HEK293 (cell line): ENCODE data around the gene TPH2.

Experiments
- CTCF ChIA-PET: fragments of 350-600 bp; formaldehyde crosslinking; extraction: SDS; loops from one replicate; lab custom pipeline; 2021; ENCODE audit warnings: antibody characterized with exemption; lab: Yijun Ruan, JAX
- POLR2A ChIA-PET: fragments of 300-600 bp; formaldehyde crosslinking; extraction: SDS; loops from one replicate; lab custom pipeline; 2020; ENCODE audit warnings: antibody characterized with exemption, inconsistent platforms; lab: Yijun Ruan, JAX
- H3K27ac ChIP-seq: fragments of 200-500 bp; sonication (Bioruptor generic); 2 replicates; pipeline ENCODE4 v1.5.1; 2014; ENCODE audit warnings: low read depth, low read length, control low read depth, inconsistent platforms; ENCODE audit errors: extremely low read depth
- H3K36me3 ChIP-seq, 2 experiments: fragments of 200-500 bp in 1 of 2; sonication (Bioruptor generic) in 1 of 2; 1 replicate in 1 of 2; 2 replicates in 1 of 2; pipeline ENCODE4 v1.5.1; 2014 to 2017; ENCODE audit warnings: inconsistent platforms in 2 of 2, low read length in 2 of 2; ENCODE audit not compliant: control insufficient read depth in 2 of 2, insufficient read depth in 1 of 2
- H3K4me1 ChIP-seq: fragments of 200-500 bp; sonication (Bioruptor generic); 2 replicates; pipeline ENCODE4 v1.5.1; 2014; ENCODE audit warnings: mild to moderate bottlenecking, low read length, inconsistent platforms; ENCODE audit not compliant: control insufficient read depth, insufficient read depth
- H3K4me3 ChIP-seq: 2 replicates; pipeline ENCODE4 v1.5.1; 2011; ENCODE audit warnings: low read depth, mild to moderate bottlenecking, control low read depth, low read length, moderate library complexity
- H3K9me3 ChIP-seq: fragments of 200-500 bp; sonication (Bioruptor generic); 2 replicates; pipeline ENCODE4 v1.5.1; 2014; ENCODE audit warnings: low read depth, low read length, inconsistent platforms; ENCODE audit not compliant: control insufficient read depth, insufficient read depth
- BCL6B ChIP-seq: fragments of 450-650 bp; formaldehyde crosslinking; IDR thresholded peaks from 2 replicates; pipeline ENCODE4 v1.5.1; 2017; ENCODE audit warnings: missing biosample characterization, missing genetic modification characterization
- ELK4 ChIP-seq: IDR thresholded peaks from 2 replicates; pipeline ENCODE4 v1.6.1; 2011; ENCODE audit warnings: mild to moderate bottlenecking, low read depth, low read length, borderline replicate concordance
- INSM2 ChIP-seq: fragments of 450-650 bp; formaldehyde crosslinking; IDR thresholded peaks from 2 replicates; pipeline ENCODE4 v1.5.1; 2016; ENCODE audit warnings: missing biosample characterization, missing genetic modification characterization
- MZF1 ChIP-seq: fragments of 450-650 bp; formaldehyde crosslinking; IDR thresholded peaks from 2 replicates; pipeline ENCODE4 v1.5.1; 2017; ENCODE audit warnings: missing biosample characterization, missing genetic modification characterization, borderline replicate concordance
- SETDB1 ChIP-seq: IDR thresholded peaks from one replicate; pipeline ENCODE4 v1.6.1; 2017; ENCODE audit warnings: mild to moderate bottlenecking, low read length, moderate library complexity, mixed read lengths; ENCODE audit not compliant: insufficient read length
- SP2 ChIP-seq: fragments of 450-650 bp; formaldehyde crosslinking; IDR thresholded peaks from 2 replicates; pipeline ENCODE4 v1.5.1; 2016; ENCODE audit warnings: missing biosample characterization, missing genetic modification characterization
- YY1 ChIP-seq: fragments of 450-650 bp; formaldehyde crosslinking; IDR thresholded peaks from 2 replicates; pipeline ENCODE4 v1.5.1; 2018; ENCODE audit warnings: missing biosample characterization, missing genetic modification characterization
- ZBTB26 ChIP-seq: fragments of 450-650 bp; formaldehyde crosslinking; optimal IDR thresholded peaks from 2 replicates; pipeline ENCODE3; 2016; ENCODE audit warnings: missing biosample characterization, mild to moderate bottlenecking, missing genetic modification characterization
- ZBTB8A ChIP-seq: fragments of 450-650 bp; formaldehyde crosslinking; IDR thresholded peaks from 2 replicates; pipeline ENCODE4 v1.5.1; 2016; ENCODE audit warnings: missing biosample characterization, missing genetic modification characterization
- ZNF23 ChIP-seq: fragments of 450-650 bp; formaldehyde crosslinking; IDR thresholded peaks from 2 replicates; pipeline ENCODE4 v1.5.1; 2016; ENCODE audit warnings: missing biosample characterization, missing genetic modification characterization, borderline replicate concordance
- ZNF248 ChIP-seq: fragments of 450-650 bp; formaldehyde crosslinking; IDR thresholded peaks from 2 replicates; pipeline ENCODE4 v1.5.1; 2017; ENCODE audit warnings: missing biosample characterization, missing genetic modification characterization
- ZNF324 ChIP-seq: fragments of 450-650 bp; formaldehyde crosslinking; IDR thresholded peaks from 2 replicates; pipeline ENCODE4 v1.5.1; 2016; ENCODE audit warnings: missing biosample characterization, missing genetic modification characterization
- ZNF449 ChIP-seq: fragments of 450-650 bp; formaldehyde crosslinking; IDR thresholded peaks from 2 replicates; pipeline ENCODE4 v1.5.1; 2017; ENCODE audit warnings: missing biosample characterization, mild to moderate bottlenecking, missing genetic modification characterization, moderate library complexity
- ZNF510 ChIP-seq: fragments of 450-650 bp; formaldehyde crosslinking; IDR thresholded peaks from 2 replicates; pipeline ENCODE4 v1.5.1; 2018; ENCODE audit warnings: mild to moderate bottlenecking, missing genetic modification characterization, missing biosample characterization; ENCODE audit not compliant: insufficient replicate concordance
- ZNF513 ChIP-seq: fragments of 450-650 bp; IDR thresholded peaks from 2 replicates; pipeline ENCODE4 v1.5.1; 2018; ENCODE audit warnings: missing biosample characterization, missing genetic modification characterization
- ZNF514 ChIP-seq: fragments of 450-650 bp; formaldehyde crosslinking; IDR thresholded peaks from 2 replicates; pipeline ENCODE4 v1.5.1; 2016; ENCODE audit warnings: missing biosample characterization, missing genetic modification characterization
- ZNF580 ChIP-seq: fragments of 450-650 bp; formaldehyde crosslinking; IDR thresholded peaks from 2 replicates; pipeline ENCODE4 v1.5.1; 2016; ENCODE audit warnings: missing biosample characterization, missing genetic modification characterization
- ZNF624 ChIP-seq: fragments of 450-650 bp; formaldehyde crosslinking; IDR thresholded peaks from 2 replicates; pipeline ENCODE4 v1.5.1; 2017; ENCODE audit warnings: missing biosample characterization, missing genetic modification characterization
- ZNF626 ChIP-seq: fragments of 450-650 bp; sonication (Bioruptor Pico); formaldehyde crosslinking; IDR thresholded peaks from 2 replicates; pipeline ENCODE4 v1.5.1; 2018; ENCODE audit warnings: missing biosample characterization, missing genetic modification characterization, inconsistent platforms
- ZNF639 ChIP-seq: fragments of 450-650 bp; formaldehyde crosslinking; IDR thresholded peaks from 2 replicates; pipeline ENCODE4 v1.5.1; 2016; ENCODE audit warnings: missing biosample characterization, missing genetic modification characterization
- ZNF747 ChIP-seq: fragments of 450-650 bp; formaldehyde crosslinking; IDR thresholded peaks from 2 replicates; pipeline ENCODE4 v1.5.1; 2016; ENCODE audit warnings: missing biosample characterization, missing genetic modification characterization
- ZNF830 ChIP-seq: fragments of 450-650 bp; IDR thresholded peaks from 2 replicates; pipeline ENCODE4 v1.5.0; 2018; ENCODE audit warnings: missing biosample characterization, missing genetic modification characterization, low read depth, mild to moderate bottlenecking, moderate library complexity

The TPH2 gene

GRCh38 chr12:71954083-71954778 lies 15.6 kb downstream of the TPH2 start (continued):
- no peak for TF ChIP-seq INSM2 (tag by site-specific recombination)
- TF ChIP-seq ZNF514 (tag by site-specific recombination), result no peak
- TF ChIP-seq ZNF449 (tag by site-specific recombination), result no peak
- TF ChIP-seq ZNF324 (tag by site-specific recombination), result no peak
- no peak for TF ChIP-seq ZNF510
- no peak for TF ChIP-seq ELK4
- TF ChIP-seq ZNF747 (tag by site-specific recombination), result no peak
- no peak for TF ChIP-seq MZF1 (tag by site-specific recombination)
- no peak for TF ChIP-seq ZNF830 (tag by site-specific recombination)
- no peak for TF ChIP-seq ZNF639
- no peak for TF ChIP-seq ZBTB8A
- TF ChIP-seq SETDB1, result no peak
- no peak for TF ChIP-seq ZNF580 (tag by site-specific recombination)
- TF ChIP-seq ZNF624, result no peak
- no peak for TF ChIP-seq BCL6B (tag by site-specific recombination)
- TF ChIP-seq ZNF23 (tag by site-specific recombination), result no peak

- H3K36me3 ChIP-seq, result no peaks in the 10 kb centered on the region
- no peak overlapping the region for H3K27ac ChIP-seq
- H3K4me1 ChIP-seq, result no peaks in the 10 kb centered on the region
- CTCF ChIA-PET, result no interaction called here
- H3K9me3 ChIP-seq, result no peaks in the 10 kb centered on the region
- TF ChIP-seq ZNF513 (no peak), ZNF626 (tag by site-specific recombination) (no peak), YY1 (no peak), ZNF248 (tag by site-specific recombination) (no peak), SP2 (no peak), ZBTB26 (tag by site-specific recombination) (no peak)
- no peak overlapping the region for H3K4me3 ChIP-seq
- POLR2A ChIA-PET, result no interaction called here
These were observed 16.2 kb downstream of the TPH2 start for GRCh38 chr12:71954861-71955260.
